Stomach (tissue), 4 donors: ENCODE data around the gene GDF15.

ENCODE experiments used
- EP300 ChIP-seq: sonication (generic); formaldehyde crosslinking; IDR thresholded peaks from one replicate; pipeline ENCODE4 v1.6.1; 2017; ENCODE audit warnings: antibody characterized with exemption
- POLR2A ChIP-seq, 4 donors: fragments of 450-650 bp; IDR thresholded peaks; one replicate each; pipeline ENCODE4 v1.6.1; 2016; ENCODE audit warnings: antibody characterized with exemption in 4 of 4, control low read depth in 2 of 4, mild to moderate bottlenecking in 1 of 4, moderate library complexity in 1 of 4
- POLR2AphosphoS5 ChIP-seq, 3 donors: sonication (generic); formaldehyde crosslinking; IDR thresholded peaks; one replicate each; pipeline ENCODE4 v1.6.1; 2016; ENCODE audit warnings: antibody characterized with exemption in 3 of 3
- TF ChIP-seq, protein P1 (sequence below), 7 experiments: fragments of 450-650 bp in 4 of 7; fragments of 200-600 bp in 3 of 7; sonication (generic) in 3 of 7; IDR thresholded peaks; one replicate each; pipeline ENCODE4 v1.5.1; 2016 to 2019; ENCODE audit warnings: antibody characterized with exemption in 7 of 7, control low read depth in 2 of 7, mild to moderate bottlenecking in 1 of 7

DNA sequence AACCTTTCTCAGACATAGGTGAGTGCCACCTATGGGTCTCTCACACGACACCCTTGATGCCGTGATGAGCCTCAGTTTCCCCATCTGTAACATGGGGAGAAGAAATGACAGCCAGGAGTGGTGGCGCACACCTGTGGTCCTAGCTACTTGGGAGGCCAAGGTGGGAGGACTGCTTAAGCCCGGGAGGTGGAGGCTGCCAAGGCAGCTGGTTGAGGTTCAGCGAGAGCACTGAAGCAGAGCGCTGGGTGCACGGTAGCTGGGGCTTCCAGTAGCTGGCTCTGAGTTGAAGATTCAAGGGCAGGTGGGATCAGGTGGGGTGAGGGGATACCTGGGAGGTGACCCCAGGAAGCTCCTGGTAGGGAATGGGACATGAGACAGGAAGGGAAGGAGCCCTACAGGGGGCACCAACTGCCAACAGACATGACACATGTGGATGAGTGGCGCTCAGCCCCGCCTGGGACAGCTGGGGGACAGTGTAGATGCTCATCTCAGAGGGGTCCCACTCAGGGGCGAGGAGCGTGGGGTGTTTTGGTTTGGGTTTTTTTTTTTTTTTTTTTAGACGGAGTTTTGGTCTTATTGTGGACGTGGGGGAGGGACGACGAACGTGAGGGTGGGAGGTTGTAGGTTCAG is 26.8 kb downstream of the GDF15 start:
- no peak for TF ChIP-seq EP300
- TF ChIP-seq, protein P1, sequence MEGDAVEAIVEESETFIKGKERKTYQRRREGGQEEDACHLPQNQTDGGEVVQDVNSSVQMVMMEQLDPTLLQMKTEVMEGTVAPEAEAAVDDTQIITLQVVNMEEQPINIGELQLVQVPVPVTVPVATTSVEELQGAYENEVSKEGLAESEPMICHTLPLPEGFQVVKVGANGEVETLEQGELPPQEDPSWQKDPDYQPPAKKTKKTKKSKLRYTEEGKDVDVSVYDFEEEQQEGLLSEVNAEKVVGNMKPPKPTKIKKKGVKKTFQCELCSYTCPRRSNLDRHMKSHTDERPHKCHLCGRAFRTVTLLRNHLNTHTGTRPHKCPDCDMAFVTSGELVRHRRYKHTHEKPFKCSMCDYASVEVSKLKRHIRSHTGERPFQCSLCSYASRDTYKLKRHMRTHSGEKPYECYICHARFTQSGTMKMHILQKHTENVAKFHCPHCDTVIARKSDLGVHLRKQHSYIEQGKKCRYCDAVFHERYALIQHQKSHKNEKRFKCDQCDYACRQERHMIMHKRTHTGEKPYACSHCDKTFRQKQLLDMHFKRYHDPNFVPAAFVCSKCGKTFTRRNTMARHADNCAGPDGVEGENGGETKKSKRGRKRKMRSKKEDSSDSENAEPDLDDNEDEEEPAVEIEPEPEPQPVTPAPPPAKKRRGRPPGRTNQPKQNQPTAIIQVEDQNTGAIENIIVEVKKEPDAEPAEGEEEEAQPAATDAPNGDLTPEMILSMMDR (IDR thresholded peaks at IDR 0.05), result no peak
- no peak for TF ChIP-seq POLR2A (IDR thresholded peaks at IDR 0.05)
- TF ChIP-seq POLR2AphosphoS5 (IDR thresholded peaks at IDR 0.05), result no peak
